Activated CD8-positive, alpha-beta memory T cell treated with anti-CD3 and anti-CD28 coated beads, Interleukin-2, amount 50 U/mL, for 1 hour (primary cell): ENCODE results near the gene PREX1.

Experiments
- DNase-seq: peaks from one replicate; pipeline ENCODE4 v3.0.0-alpha.2; 2020; ENCODE audit errors: extremely low read depth

PREX1 gene

DNA sequence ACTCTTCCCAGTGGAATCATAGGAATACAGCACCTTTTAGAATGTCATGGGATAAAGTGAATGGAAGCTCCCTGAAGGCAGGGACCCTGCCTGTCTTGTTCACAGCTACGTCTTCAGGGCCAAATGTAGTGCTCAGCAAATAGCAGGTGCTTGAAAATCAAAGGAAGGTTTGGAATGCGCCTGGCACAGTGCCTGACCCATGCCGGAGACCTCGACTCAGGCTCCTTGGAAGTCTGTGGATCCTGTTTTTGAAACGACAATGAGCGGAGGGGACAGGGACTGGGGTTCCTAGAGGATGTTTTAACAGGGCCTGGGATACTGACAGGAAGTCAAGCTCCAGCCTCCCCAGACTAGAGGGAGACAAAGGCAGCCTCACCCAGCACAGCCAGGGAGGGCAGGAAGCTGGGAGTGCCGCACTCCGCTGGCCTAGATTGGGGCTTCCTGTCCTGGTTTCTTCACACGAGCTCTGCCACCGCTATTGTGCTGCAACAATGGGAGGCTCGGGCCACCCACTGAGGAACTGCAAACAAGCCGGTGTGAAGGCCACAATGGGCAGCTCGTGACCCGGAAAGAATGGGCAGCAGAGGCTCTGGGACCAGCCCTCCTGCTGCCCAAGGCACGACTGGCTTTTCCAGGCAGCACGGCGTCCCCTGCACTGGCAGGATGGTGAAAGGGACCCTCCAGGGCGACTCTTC lies 76.7 kb downstream of the PREX1 start:
- no peak for DNase-seq

DNA sequence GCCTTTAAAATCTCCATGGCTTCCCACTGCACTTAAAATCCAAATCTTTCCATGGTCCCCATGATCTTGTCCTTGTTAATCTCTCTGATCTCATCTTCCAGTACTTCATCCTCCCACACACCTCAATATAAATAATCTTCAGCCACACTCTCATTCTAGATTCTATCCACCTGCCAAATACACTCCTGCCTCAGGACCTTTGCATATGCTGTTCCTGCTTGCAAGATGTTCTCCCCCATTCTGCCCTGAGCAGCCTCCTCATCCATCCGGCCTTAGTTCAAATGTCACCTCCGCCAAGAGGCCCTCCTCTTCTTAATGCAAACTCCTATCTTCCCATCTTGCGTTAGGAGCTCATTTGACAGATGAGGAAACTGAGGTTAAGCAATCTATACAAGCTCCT lies 77.4 kb downstream of the PREX1 start:
- DNase-seq: no peak

DNA sequence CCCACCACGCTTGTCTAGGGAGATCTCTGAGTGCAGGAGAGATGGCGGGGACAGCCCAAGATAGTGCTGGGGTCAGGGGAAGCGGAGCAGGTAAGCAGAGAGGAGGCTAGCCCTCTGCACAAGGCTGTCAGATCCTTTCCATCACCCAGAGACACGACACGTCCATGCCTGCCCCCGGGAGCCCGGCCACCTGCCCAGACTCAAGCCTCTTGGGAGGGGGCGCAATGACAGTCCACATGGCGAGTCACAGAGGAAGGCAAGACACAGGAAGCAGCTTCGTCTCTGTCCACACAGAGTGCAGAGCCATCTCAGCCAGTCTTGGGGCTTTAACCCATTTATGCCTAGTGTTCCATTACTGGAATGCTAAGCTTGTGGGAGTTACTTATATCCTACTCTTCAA lies 78.4 kb downstream of the PREX1 start:
- no peak for DNase-seq

DNA sequence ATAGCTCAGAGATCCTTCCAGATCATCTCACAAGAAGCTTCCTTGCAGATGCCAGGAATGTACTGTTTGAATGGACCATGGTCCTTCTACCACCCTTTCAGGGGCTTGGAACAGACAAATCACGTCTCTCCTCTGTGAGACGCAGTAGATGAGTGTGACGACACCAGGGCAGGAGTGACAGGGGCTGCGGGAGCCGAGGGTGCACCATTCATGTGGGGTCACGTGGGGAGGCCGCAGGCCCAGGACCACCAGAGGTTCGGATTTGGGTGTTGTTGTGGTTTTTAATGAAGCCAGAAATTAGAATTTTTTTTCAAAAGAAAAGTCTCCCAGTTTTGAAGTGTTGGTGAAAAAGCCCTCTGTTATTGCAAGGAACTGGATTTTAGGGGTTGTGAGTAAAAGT lies 79.2 kb downstream of the PREX1 start:
- no peak for DNase-seq

DNA sequence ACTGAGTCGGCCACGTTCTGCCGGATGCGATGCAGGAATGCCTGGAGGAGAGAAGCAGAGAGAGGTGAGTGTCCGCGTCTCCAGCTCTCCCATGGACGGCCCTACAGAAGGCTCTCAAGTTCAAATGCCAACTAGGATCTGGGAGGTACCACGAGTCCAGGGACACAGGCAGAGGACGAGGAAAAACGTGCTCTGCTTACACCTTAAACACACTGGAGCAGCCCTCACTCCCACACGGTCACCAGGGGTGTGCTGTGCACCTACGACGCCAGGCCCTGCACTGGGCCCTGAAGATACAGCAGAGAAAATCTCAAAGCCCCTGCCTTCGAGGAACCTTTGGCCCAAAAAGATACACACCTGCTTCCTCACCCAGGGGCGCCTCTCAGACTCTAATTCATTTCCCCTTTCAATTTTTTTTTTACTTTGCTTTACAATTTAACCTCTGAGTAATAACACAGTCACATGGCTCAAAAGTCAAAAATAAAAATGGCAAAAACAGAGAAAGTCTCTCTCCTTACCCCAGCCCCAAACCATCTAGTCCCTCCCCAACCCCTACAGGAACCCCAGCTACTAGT lies 79.9 kb downstream of the PREX1 start:
- DNase-seq: no peak

DNA sequence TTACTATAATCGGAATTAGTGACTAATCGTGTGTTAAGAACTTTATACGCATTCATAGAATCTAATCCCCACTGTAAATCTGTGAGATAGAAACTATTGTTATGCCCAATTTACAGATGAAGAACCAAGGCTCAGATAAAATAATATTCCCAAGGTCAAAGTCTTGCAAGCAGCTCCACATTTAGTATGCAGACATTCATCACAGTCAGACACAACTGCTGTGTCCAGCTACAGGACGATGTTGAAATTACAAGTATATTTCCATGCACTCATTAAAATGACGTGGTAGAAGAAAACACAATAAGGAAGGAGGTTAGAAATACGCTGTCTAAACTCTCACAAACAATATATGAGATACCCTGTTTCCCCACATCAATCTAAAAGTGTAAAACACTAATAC lies 82.5 kb downstream of the PREX1 start:
- no peak for DNase-seq

DNA sequence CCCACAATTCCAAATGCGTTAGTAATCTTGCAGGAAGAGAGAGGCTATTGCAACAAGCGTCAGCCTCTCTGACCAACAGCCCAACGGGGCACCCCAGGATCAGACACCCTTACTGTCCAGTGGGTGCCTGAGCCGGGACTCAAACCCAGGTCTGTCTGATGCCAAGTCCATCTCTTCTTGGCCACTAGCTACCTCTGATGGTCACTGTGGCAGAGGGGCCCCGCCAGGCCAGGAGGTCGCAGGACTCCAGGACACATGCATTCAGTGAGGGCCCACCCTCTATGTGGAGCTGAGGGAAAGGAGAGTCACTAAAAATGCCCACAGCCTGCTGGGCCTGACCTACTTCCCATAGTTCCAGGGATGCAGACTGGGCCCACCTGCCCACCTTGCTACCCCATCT lies 83.3 kb downstream of the PREX1 start:
- no peak for DNase-seq

DNA sequence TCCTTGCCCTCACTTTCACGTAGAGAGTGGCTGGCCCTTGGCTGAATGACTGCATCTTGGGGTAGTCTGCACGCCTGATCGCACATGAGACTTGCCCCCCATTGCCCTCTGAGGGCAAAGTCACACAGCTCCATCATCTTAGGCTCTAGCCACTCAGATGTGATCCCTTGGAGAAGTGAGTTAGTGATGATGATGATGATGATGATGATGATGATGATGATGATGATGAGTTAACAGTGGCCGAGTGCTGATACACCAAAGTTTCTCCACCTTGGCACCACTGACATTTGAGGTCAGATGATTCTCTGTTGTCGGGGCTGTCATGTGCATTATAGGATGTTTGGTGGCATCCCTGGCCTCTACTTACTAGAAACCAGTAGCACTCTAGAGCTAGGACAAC lies 84.0 kb downstream of the PREX1 start:
- no peak for DNase-seq

DNA sequence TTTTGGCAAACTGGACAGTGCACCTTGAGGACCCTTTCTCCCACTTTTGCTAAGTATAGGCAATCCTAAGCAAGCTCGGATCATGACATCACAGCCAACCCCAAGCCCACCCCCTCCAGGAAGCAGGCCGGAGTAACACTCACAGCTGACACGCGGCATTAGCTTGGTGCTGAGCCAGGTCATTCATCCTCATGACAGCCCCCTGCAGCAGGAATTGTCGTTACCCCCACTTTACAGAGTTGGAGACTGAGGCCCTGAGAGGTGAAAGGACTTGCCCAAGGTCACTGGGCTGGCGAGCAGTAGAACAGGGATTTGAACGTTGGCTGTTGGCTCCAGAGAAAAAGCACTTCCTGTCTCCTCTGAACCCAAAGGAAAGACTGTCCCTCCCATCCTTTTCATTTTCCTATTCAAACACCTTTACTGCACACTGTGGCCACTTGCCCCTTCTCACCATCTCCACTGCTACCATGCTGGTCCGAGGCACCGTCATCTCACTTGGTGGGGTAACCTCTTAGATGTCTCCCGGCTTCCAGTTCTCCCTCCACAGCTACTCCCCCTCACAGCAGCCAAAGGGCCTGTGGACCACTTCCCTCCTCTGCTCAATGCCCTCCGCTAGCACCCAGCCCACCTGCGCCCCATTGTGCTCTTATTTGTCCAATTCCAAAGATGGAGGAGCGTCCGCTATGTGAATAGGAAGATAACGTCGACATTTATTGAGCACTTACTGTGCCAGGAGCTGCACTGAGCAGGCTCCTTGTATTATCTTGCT lies 84.7 kb downstream of the PREX1 start:
- no peak for DNase-seq

DNA sequence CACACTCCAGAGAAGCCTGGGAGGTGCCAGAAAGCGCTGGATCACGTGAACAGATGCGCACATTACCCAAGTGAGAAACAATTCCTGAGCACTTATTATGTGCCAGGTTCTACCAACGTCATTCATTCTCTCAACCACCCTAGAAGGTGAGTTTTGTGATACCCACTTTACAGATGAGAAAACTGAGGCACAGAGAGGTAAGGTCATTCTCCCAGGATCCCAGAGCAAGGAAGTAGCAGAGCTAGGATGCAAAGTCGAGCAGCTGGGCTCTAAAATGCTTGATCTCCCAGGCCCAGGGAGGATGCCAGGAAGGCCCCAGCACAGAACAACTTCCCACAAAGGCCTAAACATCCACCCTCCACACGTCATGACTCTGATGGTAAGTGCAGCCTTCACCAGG lies 85.6 kb downstream of the PREX1 start:
- DNase-seq: no peak

DNA sequence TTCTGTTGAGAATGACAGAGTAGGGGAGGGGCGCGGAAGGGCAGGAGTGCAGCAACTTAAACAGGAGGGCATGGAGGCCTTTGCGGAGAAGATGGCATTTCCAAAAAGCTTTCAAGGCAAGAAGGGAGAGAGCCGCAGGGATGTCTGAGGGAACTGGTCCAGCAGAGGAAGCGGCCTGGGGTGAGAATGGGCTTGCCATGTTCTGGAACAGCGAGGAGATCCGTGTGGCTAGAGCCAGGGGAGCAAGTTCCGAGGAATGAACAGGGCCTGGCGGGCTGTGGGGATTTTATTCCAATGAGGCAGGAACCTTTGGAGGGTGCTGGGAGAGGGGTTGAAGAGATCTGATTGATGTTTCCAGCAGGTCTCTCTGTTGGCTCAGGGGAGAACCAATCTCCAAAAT lies 86.1 kb downstream of the PREX1 start:
- no peak for DNase-seq

DNA sequence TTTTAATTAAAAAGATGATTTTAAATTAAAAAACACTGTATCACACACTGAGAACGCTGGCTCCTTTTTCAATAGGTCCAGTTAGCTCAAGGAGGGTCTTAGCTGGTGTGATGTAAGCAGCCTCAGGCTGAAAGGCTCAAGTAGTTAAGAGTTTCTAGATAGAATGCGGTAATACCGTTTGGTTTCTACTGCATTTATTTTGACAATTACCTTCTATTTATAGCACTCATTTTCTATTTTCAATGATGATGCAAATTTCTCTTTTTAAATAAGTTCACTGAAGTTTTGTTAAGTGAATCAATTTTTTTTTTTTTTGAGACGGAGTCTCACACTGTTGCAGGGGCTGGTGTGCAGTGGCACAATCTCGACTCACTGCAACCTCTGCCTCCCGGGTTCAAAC lies 87.1 kb downstream of the PREX1 start:
- no peak for DNase-seq

DNA sequence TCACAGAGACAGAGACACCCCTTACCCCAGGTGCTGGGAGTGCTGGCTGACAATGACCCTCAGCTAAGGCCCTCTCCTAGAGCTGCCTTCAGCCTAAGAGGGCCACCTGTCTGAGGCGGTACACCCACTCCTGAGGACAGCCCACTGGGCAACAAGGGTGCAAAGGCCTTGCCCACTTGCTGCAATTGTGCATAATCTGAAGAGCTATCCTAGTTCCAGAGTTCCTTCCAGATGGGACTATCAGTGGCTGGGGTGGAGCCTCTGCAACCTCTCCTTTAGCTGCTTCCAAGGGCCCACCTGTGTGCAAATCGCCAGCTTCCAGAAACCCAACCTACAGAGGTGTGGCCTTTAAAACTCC lies 87.5 kb downstream of the PREX1 start:
- no peak for DNase-seq

DNA sequence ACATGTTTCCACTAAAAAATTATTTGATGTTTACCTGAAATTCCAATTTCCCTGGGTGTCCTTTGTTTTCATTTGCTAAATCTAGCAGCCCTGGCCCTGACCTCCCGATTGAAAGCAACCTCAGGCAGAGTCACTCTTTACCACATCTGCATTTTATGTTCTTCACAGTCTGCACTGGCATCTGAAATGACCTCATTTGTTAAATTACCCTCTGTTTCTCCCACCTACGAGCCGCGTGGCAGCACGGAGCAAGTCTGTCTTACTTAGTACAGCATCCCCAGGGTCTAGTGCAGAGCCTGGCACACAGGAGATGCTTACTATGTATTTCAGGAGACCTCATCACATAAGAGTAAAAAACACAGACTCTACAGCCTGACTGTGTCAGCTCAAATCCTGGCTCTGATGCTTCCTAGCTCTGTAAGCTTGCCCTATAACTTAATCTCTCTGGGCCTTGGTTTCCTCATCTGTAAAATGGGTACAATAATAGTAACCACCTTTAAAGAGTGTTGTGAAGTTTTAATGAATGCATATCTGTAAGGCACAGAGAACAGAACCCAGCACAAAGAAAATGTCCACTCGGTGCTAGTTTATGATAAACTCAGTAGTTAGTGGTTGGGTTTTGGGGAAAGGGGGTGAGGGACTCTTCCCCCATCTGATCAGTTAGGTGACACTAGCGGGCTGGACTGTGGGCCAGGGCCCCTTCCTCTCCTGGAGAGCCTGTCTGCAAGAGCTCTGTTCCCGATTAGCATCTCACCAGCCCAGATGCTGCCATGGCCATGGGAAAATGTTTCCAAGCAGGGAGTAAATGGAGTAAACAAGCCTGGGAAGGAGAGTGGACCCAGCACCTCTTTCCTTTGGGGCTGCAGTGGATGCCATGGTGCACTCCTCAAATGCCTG lies 88.2 kb downstream of the PREX1 start:
- DNase-seq: no peak

DNA sequence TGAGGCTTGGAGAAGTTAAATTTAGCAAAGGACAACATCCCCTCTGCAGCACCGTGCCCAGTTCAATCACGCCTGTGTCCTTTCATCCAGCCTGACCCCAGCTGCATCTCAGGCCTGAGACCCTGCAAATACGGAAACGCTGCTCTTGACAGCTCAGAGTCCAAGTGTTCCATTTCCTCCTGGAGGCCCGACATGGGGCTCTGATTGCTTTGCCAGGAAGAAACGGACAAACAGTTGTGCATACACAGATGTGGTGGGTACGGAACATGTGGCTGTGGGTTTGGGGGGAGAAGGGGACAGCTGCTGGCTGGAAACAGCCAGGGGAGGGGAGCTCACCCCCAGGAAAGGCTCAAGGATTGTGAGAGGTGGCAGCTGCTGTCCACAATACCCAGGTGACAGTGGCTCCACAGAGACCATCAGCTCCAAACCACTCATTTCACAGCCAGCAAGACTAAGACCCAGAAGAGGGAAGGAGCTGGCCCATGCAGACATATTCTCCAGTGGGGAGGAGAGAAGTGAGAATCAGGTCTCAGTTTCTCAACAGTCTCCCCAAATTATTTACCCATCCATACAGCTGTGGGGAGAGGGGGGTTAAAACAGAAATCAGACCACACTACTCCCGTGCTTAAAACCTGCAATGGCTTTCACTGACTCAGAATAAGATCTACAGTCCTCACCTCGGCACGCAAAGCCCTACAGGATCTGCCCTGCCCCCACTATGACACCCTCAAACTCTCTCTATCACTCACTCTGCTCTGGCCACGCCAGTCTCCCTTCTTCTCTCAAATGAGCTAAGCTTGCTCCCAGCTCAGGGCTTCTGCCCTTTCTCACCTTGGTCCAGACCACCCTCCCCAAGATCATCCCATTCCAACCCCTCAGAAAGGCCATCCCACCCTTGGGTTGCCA lies 89.1 kb downstream of the PREX1 start:
- DNase-seq: no peak

DNA sequence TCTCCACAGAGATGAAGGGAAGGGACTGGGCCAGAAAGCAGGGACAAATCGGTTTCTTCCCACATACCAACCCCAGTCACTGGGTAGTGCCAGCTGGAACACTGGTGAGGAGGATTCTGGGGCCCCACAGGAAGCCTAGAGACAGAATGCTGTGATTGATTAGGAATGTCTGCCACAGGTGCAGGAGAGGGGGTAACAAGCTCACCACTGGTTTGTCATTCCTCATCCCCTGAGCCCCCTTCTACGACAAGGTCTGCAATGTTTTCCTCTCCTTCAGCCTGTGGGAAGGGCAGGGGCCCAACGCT lies 89.8 kb downstream of the PREX1 start:
- no peak for DNase-seq

DNA sequence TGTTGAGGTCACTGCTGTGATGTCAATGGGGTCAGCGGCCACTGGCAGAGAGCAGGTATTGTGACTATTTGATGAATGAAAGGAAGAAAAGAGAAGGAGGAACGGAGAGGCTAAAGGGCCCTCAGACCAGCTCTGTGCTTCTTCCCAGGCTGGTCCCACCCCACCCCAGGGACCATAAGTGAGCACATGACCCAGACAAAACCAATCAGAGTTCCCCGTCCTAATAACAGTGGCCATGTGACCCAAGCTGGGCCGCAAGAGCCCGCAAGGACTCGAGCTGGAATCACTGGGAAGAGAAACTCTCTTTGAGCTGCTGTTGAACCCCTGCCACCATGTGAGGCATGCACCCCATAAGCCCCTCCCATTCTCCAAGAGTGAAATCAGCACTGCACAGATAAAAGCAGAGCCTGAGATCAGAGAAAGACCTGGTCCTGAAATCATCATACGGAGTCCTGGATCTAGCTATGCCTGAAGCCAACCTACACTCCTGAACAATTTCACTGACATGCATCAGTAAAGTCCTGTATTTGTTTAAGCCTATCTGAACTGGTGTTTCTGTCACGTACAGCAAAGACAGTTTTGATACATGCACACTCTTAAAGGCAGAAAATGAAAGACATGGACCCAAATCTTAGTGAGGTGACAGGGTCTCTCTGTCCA lies 90.2 kb downstream of the PREX1 start:
- DNase-seq: no peak

DNA sequence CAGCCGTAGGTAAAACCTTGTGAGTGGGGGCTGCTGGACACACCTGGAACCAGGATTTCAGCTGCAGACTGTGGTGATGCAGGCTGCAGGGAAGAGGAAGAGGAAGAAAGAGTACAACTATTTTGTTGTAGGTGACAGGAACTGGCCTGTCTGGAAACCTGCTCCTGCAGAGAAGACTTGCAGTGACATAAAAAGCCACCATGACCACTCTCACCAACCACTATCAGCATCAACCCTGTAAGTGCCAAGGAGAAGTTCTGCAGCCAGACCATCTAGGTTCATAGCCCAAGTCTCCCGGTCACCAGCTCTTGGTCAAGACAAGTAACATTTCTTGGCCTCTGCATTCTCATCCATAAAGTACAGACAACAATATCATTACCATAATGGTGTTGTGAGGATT lies 91.2 kb downstream of the PREX1 start:
- no peak for DNase-seq

DNA sequence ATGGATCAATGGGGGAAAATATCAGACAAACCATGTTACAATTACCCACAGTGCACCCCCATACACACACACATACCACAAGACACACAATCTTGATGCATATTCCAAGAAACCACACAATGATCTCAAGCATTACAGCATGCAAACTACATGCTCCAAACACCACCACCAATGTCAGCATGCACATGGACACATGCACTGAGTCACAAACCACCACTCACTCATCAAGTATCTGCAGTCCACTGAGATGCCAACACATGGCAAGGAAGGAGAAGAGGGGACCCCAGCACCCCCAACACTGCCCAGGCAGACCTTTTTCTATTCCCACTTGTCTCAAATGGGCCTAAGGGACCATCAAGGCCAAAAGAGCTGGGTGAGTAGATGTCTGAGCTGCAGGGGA lies 91.6 kb downstream of the PREX1 start:
- DNase-seq: no peak

DNA sequence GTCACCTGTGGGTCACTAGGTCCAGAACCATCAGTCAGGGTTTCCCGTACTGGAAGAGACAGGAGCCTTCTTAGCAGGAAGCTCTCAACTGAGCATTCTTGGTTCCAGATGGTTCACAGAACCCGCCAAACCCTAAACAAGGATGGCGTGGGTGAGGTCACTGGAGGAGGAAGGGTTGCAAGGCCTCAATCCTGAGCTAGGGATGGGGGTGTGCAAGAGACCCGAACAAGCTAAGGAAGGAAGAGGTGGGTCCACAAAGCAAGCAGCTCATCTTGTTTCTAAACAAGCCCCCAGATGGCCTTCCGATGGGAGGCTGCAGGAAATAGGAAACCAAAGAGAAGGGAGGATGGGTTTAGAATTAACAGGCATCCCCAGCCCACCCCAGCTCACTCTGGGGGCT lies 92.7 kb downstream of the PREX1 start:
- no peak for DNase-seq
